Activated CD4-positive, alpha-beta memory T cell treated with anti-CD3 and anti-CD28 coated beads, Interleukin-2, amount 10 ng/mL, durations not matched to agents 7 days and 5 days (primary cell): ENCODE data around the gene AUNIP. TPM values are rescaled to one million over a fixed set of nuclear protein-coding genes. Genes with fewer than 3 reads are reported as not detected.

Experiments used
- CTCF ChIA-PET: fragments of 350-600 bp; sonication (Branson Sonifier 250); formaldehyde crosslinking; loops from one replicate; lab custom pipeline; 2021; ENCODE audit warnings: antibody characterized with exemption, inconsistent platforms; lab: Charles Lee
- POLR2A ChIA-PET: fragments of 350-600 bp; sonication (Branson Sonifier 250); formaldehyde crosslinking; loops from one replicate; lab custom pipeline; 2021; ENCODE audit warnings: antibody characterized with exemption; lab: Charles Lee
- DNase-seq: peaks from one replicate; pipeline ENCODE4 v3.0.0-alpha.2; 2020
- H3K27ac Mint-ChIP-seq: one replicate; pipeline ENCODE4 v1.8.0; 2021; ENCODE audit warnings: mild to moderate bottlenecking, mixed read lengths
- H3K27me3 Mint-ChIP-seq: one replicate; pipeline ENCODE4 v1.8.0; 2021; ENCODE audit warnings: mixed read lengths
- H3K36me3 Mint-ChIP-seq: one replicate; pipeline ENCODE4 v1.8.0; 2021; ENCODE audit warnings: low read depth, mixed read lengths
- H3K4me1 Mint-ChIP-seq: one replicate; pipeline ENCODE4 v1.8.0; 2021; ENCODE audit warnings: mixed read lengths
- H3K4me3 Mint-ChIP-seq: one replicate; pipeline ENCODE4 v1.8.0; 2021; ENCODE audit warnings: mild to moderate bottlenecking, mixed read lengths
- H3K9me3 Mint-ChIP-seq: one replicate; pipeline ENCODE4 v1.8.0; 2021; ENCODE audit warnings: mixed read lengths
- total RNA-seq, 2 experiments: library from RNA; stranded (reverse); gene quantifications; one replicate each; pipeline ENCODE4 v1.2.3, GENCODE V29; 2021

The AUNIP gene
- total RNA-seq, 2 experiments from 2014 or later = 5.2 to 5.4 TPM

- peak; percentile 35 for DNase-seq
- Mint-ChIP-seq H3K27ac (no peak within 1 kb of the TSS), H3K36me3 (peaks cover 2% of the 10 kb centered on the region), H3K27me3 (peaks cover 14% of the 10 kb centered on the region), H3K4me3 (peak within 1 kb of the TSS; percentile 70), H3K4me1 (peaks cover 55% of the 10 kb centered on the region), H3K9me3 (no peaks in the 10 kb centered on the region)
- ChIA-PET POLR2A (interaction anchor here (1.2 to 1.3 kb wide), 3 partner anchors 25 to 185 kb away, joined by 3 to 4 read pairs (median 3); no protein-coding TSS in a partner anchor), CTCF (interaction anchor here (0.8 to 4.7 kb wide), 4 partner anchors 9 to 192 kb away, joined by 3 to 30 read pairs (median 3); no protein-coding TSS in a partner anchor)
These were observed 59.1 kb downstream of the AUNIP start, which contains the start of gene SELENON for GRCh38 chr1:25799935-25800702. Gene SELENON, plus strand, starts transcription at chr1:25800193. Its CDS starts 38 bp downstream, at chr1:25800231.

DNA sequence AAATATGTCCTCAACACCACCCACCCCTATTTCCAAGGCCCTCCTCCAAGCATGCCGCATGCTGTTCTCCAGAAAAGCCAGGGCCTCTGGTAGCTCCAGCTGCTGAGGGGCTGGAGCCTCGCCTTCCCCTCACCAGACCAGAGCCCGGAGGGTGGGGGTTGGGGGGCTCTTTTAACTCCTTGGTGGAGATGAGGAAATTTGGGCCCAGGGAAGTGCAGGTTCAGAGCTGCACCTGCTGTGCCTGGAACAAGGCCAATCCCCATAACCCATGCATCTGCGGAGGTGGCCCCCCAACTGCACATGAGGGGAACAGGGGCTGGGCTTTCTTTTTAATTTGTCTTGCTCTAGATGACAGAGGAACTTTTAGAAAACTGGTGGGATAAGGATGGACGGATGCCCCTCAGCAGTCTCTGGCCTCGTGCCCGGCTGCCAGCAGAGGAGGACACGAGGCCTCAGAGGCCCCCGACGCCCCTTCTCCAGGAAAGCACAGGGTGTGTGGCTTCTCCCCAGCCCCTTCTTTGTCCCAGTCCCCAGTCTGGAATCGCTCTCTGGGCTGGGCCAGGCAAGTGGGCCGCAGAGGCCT, 59.8 kb downstream of the AUNIP start:
- Mint-ChIP-seq H3K4me3 (peak overlapping the region; percentile 51), H3K27me3 (peaks cover 13% of the 10 kb centered on the region), H3K36me3 (peaks cover 2% of the 10 kb centered on the region), H3K4me1 (peaks cover 51% of the 10 kb centered on the region), H3K9me3 (no peaks in the 10 kb centered on the region), H3K27ac (no peak overlapping the region)
- ChIA-PET CTCF (interaction anchor here (0.7 to 1.4 kb wide), 5 partner anchors 8 to 191 kb away, joined by 3 to 4 read pairs (median 3); partner anchors contain the start of gene MTFR1L), POLR2A (no interaction called here)
- no peak for DNase-seq

GRCh38 chr1:25798666-25799351, 60.4 kb downstream of the AUNIP start:
- H3K4me3 Mint-ChIP-seq = peak overlapping the region; percentile 51
- DNase-seq = no peak
- peaks cover 13% of the 10 kb centered on the region for H3K27me3 Mint-ChIP-seq
- H3K4me1 Mint-ChIP-seq = peaks cover 46% of the 10 kb centered on the region
- POLR2A ChIA-PET = no interaction called here
- CTCF ChIA-PET = interaction anchor here (0.6 to 5.2 kb wide), 16 partner anchors 9 to 279 kb away, joined by 3 to 52 read pairs (median 4); partner anchors contain the start of genes LDLRAP1 and MTFR1L
- peaks cover 2% of the 10 kb centered on the region for H3K36me3 Mint-ChIP-seq
- H3K9me3 Mint-ChIP-seq = no peaks in the 10 kb centered on the region
- no peak overlapping the region for H3K27ac Mint-ChIP-seq

DNA sequence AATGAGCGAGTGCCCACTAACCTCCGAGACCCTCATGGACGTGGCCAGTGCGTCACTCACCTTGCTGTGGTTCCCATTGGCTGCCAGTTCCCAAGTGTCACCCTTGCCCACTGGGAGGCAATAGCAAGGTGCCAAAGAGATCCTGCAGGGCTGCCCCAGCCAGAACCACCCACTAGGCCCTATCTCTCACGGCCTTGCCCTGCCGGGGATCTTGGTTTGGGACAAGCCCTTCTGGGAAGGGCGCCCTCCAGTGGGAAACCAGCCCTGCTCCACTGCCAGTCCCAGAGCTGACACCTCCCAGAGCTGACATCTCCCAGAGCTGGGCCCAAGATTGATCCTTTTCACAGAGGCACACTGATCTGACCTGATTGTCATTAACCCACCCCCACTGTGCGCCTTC, 61.3 kb downstream of the AUNIP start:
- Mint-ChIP-seq H3K4me1 (peaks cover 44% of the 10 kb centered on the region), H3K27ac (no peak overlapping the region), H3K27me3 (peaks cover 13% of the 10 kb centered on the region), H3K9me3 (no peaks in the 10 kb centered on the region), H3K36me3 (peaks cover 2% of the 10 kb centered on the region), H3K4me3 (no peak overlapping the region)
- CTCF ChIA-PET = interaction anchor here (0.6 to 5.2 kb wide), 14 partner anchors 10 to 278 kb away, joined by 3 to 52 read pairs (median 4); partner anchors contain the start of genes LDLRAP1 and MTFR1L
- POLR2A ChIA-PET = interaction anchor here (0.6 kb wide), 1 partner anchor 9 kb away, joined by 3 read pairs; no protein-coding TSS in a partner anchor
- peak; percentile 37 for DNase-seq

GRCh38 chr1:25796811-25797458, 62.3 kb downstream of the AUNIP start:
- peak overlapping the region; percentile 3 for H3K27ac Mint-ChIP-seq
- H3K4me3 Mint-ChIP-seq = peak overlapping the region; percentile 57
- peaks cover 37% of the 10 kb centered on the region for H3K4me1 Mint-ChIP-seq
- peaks cover 13% of the 10 kb centered on the region for H3K27me3 Mint-ChIP-seq
- ChIA-PET CTCF (interaction anchor here (1.1 to 5.2 kb wide), 8 partner anchors 11 to 191 kb away, joined by 3 to 52 read pairs (median 4); no protein-coding TSS in a partner anchor), POLR2A (interaction anchor here (1.2 kb wide), 1 partner anchor 121 kb away, joined by 5 read pairs; no protein-coding TSS in a partner anchor)
- no peaks in the 10 kb centered on the region for H3K9me3 Mint-ChIP-seq
- DNase-seq = peak; percentile 84
- peaks cover 2% of the 10 kb centered on the region for H3K36me3 Mint-ChIP-seq

DNA sequence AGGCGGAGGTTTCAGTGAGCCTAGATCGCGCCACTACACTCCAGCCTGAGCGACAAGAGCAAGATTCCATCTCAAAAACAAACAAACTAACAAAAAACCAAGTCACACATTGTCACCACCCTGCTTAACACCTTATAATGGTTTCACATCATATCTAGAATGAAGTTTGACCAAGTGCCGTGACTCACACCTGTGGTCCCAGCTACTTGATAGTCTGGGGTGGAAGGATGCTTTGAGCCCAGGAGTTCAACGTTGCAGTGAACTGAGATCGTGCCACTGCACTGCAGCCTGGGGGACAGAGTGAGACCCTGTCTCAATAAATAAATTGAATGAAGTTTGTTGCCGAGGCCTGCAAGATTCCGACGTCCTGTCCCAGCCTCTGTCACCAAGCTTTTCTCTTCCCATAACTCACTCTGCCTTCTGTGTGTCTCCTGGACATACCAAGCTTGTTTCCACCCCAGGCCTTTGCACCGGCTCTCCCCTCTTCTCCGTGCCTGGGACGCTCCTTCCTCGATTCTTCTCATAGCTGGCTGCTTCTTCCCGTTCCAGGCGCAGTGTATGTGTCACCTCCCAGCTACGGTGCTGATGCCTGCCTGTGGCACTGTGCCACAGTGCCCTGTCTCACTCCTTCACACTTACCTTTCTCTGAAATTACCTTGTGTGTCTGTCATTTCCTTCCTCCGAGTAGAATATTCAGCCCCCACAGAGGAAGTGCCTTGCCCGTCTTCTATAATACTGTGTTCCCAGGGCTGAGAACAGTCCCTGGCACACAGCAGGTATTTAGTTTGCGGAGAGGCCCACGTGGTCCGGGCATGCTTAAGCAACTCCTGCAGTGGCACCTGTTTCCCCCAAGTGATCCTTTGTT, 63.1 kb downstream of the AUNIP start:
- ChIA-PET CTCF (interaction anchor here (0.9 to 5.2 kb wide), 7 partner anchors 18 to 190 kb away, joined by 3 to 52 read pairs (median 3); no protein-coding TSS in a partner anchor), POLR2A (interaction anchor here (0.8 to 1.2 kb wide), 2 partner anchors 120 to 173 kb away, joined by 3 to 5 read pairs; no protein-coding TSS in a partner anchor)
- peaks cover 12% of the 10 kb centered on the region for H3K27me3 Mint-ChIP-seq
- peaks cover 35% of the 10 kb centered on the region for H3K4me1 Mint-ChIP-seq
- peaks cover 2% of the 10 kb centered on the region for H3K36me3 Mint-ChIP-seq
- H3K4me3 Mint-ChIP-seq = no peak overlapping the region
- no peaks in the 10 kb centered on the region for H3K9me3 Mint-ChIP-seq
- DNase-seq = peak; percentile 35
- no peak overlapping the region for H3K27ac Mint-ChIP-seq

- POLR2A ChIA-PET = no interaction called here
- DNase-seq = no peak
- Mint-ChIP-seq H3K4me1 (peaks cover 29% of the 10 kb centered on the region), H3K27ac (no peak overlapping the region), H3K27me3 (peaks cover 8% of the 10 kb centered on the region), H3K4me3 (no peak overlapping the region), H3K9me3 (no peaks in the 10 kb centered on the region), H3K36me3 (peaks cover 2% of the 10 kb centered on the region)
- CTCF ChIA-PET = interaction anchor here (0.6 to 5.2 kb wide), 5 partner anchors 176 to 868 kb away, joined by 3 to 52 read pairs (median 4); no protein-coding TSS in a partner anchor
These were observed 64.0 kb downstream of the AUNIP start for GRCh38 chr1:25795211-25795610.

DNA sequence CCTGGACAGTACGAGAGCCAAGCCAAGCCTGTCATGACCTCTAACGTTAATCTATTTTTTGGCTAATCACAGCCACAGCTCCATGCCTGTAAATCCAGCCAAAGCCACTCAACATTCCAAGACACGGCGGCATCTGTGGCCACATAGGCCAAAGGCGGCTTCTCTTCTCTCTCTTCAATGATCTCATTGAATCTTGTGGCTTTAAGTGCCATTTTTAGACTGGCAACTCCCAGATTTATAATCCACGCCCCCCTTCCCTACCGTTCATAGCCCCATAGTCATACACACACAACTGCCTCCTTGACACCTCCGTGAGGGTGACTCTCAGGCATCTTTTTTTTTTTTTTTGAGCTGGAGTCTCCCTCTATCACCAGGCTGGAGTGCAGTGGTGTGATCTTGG, 64.9 kb downstream of the AUNIP start:
- ChIA-PET POLR2A (interaction anchor here (1.5 kb wide), 1 partner anchor 9 kb away, joined by 3 read pairs; no protein-coding TSS in a partner anchor), CTCF (interaction anchor here (0.6 to 5.2 kb wide), 3 partner anchors 185 to 1662 kb away, joined by 3 to 52 read pairs (median 4); no protein-coding TSS in a partner anchor)
- Mint-ChIP-seq H3K36me3 (peaks cover 2% of the 10 kb centered on the region), H3K27ac (no peak overlapping the region), H3K4me3 (no peak overlapping the region), H3K4me1 (peaks cover 26% of the 10 kb centered on the region), H3K9me3 (no peaks in the 10 kb centered on the region), H3K27me3 (peaks cover 8% of the 10 kb centered on the region)
- DNase-seq = no peak

DNA sequence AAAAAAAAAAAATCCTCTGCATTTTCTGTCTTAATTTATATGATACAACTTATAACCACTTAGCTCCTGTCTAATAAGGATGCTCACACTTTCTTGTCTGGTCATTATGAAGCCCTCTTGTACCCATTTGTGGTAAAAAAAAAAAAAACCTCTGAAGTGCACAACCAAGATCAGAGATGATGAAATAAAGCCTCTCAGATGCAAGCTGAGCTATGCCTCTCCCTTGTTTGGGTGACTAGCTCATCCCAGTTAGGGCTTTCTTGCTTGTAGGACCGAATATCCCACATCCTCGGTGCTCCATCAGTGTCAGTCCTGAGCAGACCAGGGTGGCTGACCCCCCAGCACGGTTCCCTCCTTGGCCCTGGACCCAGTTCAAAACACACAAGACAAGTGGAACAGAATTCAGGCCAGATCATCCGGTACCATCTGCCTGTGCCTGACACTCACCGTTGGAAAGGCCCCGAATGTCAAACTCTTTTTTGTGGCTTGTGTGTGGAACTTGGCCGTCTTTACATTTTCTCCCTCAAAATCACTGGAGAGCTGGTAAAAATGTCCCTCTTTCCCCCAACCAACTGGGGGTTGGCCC, 65.6 kb downstream of the AUNIP start:
- ChIA-PET CTCF (interaction anchor here (0.6 to 5.2 kb wide), 5 partner anchors 143 to 253 kb away, joined by 3 to 52 read pairs (median 3); no protein-coding TSS in a partner anchor), POLR2A (interaction anchor here (1.5 to 1.9 kb wide), 2 partner anchors 9 to 151 kb away, joined by 3 to 5 read pairs; no protein-coding TSS in a partner anchor)
- Mint-ChIP-seq H3K4me1 (peaks cover 26% of the 10 kb centered on the region), H3K4me3 (no peak overlapping the region), H3K27me3 (peaks cover 8% of the 10 kb centered on the region), H3K9me3 (no peaks in the 10 kb centered on the region), H3K27ac (no peak overlapping the region), H3K36me3 (peaks cover 2% of the 10 kb centered on the region)
- no peak for DNase-seq

DNA sequence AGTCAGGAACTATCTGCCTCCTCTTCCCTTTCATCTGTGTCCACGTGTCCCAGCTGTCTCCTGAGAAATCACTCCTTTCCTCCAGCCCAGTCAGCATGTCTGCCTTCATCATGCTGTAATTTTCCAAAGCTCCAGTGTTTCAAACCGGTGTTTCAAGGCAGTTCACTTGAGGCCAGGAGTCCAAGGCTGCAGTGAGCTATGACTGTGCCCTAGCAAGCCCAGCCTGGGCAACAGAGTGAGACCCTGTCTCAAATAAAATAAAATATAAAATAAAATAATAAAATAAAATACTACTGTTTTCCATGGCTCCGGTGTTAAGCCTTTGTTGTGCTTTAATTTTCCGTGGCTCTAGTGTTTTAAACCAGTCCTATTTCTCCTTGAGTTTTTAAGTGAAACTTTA, 67.1 kb downstream of the AUNIP start:
- POLR2A ChIA-PET = interaction anchor here (0.8 to 1.9 kb wide), 2 partner anchors 150 to 169 kb away, joined by 3 to 5 read pairs; no protein-coding TSS in a partner anchor
- H3K9me3 Mint-ChIP-seq = no peaks in the 10 kb centered on the region
- CTCF ChIA-PET = interaction anchor here (0.7 to 1.0 kb wide), 2 partner anchors 68 to 183 kb away, joined by 3 read pairs; no protein-coding TSS in a partner anchor
- no peak for DNase-seq
- H3K4me3 Mint-ChIP-seq = no peak overlapping the region
- peaks cover 14% of the 10 kb centered on the region for H3K4me1 Mint-ChIP-seq
- peaks cover 8% of the 10 kb centered on the region for H3K27me3 Mint-ChIP-seq
- no peak overlapping the region for H3K27ac Mint-ChIP-seq
- peaks cover 2% of the 10 kb centered on the region for H3K36me3 Mint-ChIP-seq
